GM21526 (cell line): ENCODE measurements around the gene MBP.

Experiments
- ATAC-seq: cut with Tn5 transposase; IDR thresholded peaks from one replicate; pipeline ENCODE4 v1.9.1; 2021; ENCODE audit warnings: moderate library complexity; ENCODE audit not compliant: unreplicated experiment, low FRiP score

The MBP gene

GRCh38 chr18:76931171-76931570 is 201.4 kb downstream of the MBP start:
- no peak for ATAC-seq
